ENCODE measurements around the gene CNST.
"Not testable (repeated sequence)": the region's sequence is repeated elsewhere in the genome, so short reads cannot be mapped to it uniquely, and the experiment has no call there.

The CNST gene

GRCh38 chr1:246680696-246681130 is 114.5 kb downstream of the CNST start:
- peak; percentile 41 for DNase-seq

- DNase-seq: no peak
Observed at GRCh38 chr1:246681900-246682895, 115.9 kb downstream of the CNST start.

- no peak for DNase-seq
Observed at GRCh38 chr1:246683521-246683920, 117.3 kb downstream of the CNST start.

- DNase-seq: no peak
Observed at GRCh38 chr1:246687002-246687401, 120.7 kb downstream of the CNST start.

- peak; percentile 69 for DNase-seq
Observed at GRCh38 chr1:246689409-246690008, 123.3 kb downstream of the CNST start.

GRCh38 chr1:246690100-246690499 is 123.8 kb downstream of the CNST start:
- DNase-seq: no peak

- no peak for DNase-seq
Observed at GRCh38 chr1:246691622-246692495, 125.6 kb downstream of the CNST start.

GRCh38 chr1:246694213-246694895 is 128.1 kb downstream of the CNST start:
- not testable (repeated sequence) for DNase-seq

- DNase-seq: no peak
Observed at GRCh38 chr1:246695136-246695535, 128.9 kb downstream of the CNST start.

- no peak for DNase-seq
Observed at GRCh38 chr1:246695666-246696065, 129.4 kb downstream of the CNST start.

- no peak for DNase-seq
Observed at GRCh38 chr1:246698466-246699094, 132.3 kb downstream of the CNST start.

GRCh38 chr1:246699095-246699735 is 133.0 kb downstream of the CNST start:
- peak; percentile 85 for DNase-seq

GRCh38 chr1:246703581-246703980 is 137.3 kb downstream of the CNST start:
- no peak for DNase-seq

- DNase-seq: no peak
Observed at GRCh38 chr1:246705368-246705767, 139.1 kb downstream of the CNST start.

GRCh38 chr1:246708166-246708565 is 141.9 kb downstream of the CNST start:
- DNase-seq: no peak

GRCh38 chr1:246709196-246709595 is 142.9 kb downstream of the CNST start:
- no peak for DNase-seq

GRCh38 chr1:246709835-246710234 is 143.6 kb downstream of the CNST start:
- no peak for DNase-seq

- no peak for DNase-seq
Observed at GRCh38 chr1:246711548-246712003, 145.3 kb downstream of the CNST start.

- DNase-seq: not testable (repeated sequence)
Observed at GRCh38 chr1:246712428-246712827, 146.2 kb downstream of the CNST start.

Data from activated CD8-positive, alpha-beta memory T cell treated with anti-CD3 and anti-CD28 coated beads, Interleukin-2, amount 50 U/mL, for 48 hours (primary cell).